Peyer's patch (tissue), 4 donors: ENCODE data around the gene TSPAN14. TPM values are rescaled to one million over a fixed set of nuclear protein-coding genes. Genes with fewer than 3 reads are reported as not detected.

Experiments
- DNase-seq, 3 donors: peaks; one replicate each; pipeline ENCODE4 v3.0.0-alpha.2; 2017 to 2019
- H3K27ac ChIP-seq, 4 donors: fragments of 200-600 bp; sonication (generic); one replicate each; pipeline ENCODE4 v1.5.1; 2016 to 2019
- H3K27me3 ChIP-seq, 2 donors: fragments of 200-600 bp; sonication (generic); one replicate each; pipeline ENCODE4 v1.5.1; 2019
- H3K36me3 ChIP-seq, 3 donors: fragments of 200-600 bp; sonication (generic); one replicate each; pipeline ENCODE4 v1.5.1; 2016 to 2019
- H3K4me1 ChIP-seq, 4 donors: fragments of 200-600 bp; sonication (generic); one replicate each; pipeline ENCODE4 v1.5.1; 2016 to 2019
- H3K4me3 ChIP-seq, 4 donors: fragments of 200-600 bp; sonication (generic); 1 replicate in 3 of 4; 2 replicates in 1 of 4; pipeline ENCODE4 v1.5.1; 2016 to 2019; ENCODE audit warnings: mild to moderate bottlenecking in 1 of 4
- H3K9me3 ChIP-seq, 4 donors: fragments of 200-600 bp; sonication (generic); one replicate each; pipeline ENCODE4 v1.5.1; 2016 to 2019; ENCODE audit warnings: mild to moderate bottlenecking in 1 of 4
- POLR2A ChIP-seq, 2 donors: fragments of 450-650 bp; IDR thresholded peaks; one replicate each; pipeline ENCODE4 v1.5.1; 2017; ENCODE audit warnings: antibody characterized with exemption in 2 of 2, mild to moderate bottlenecking in 2 of 2, moderate library complexity in 2 of 2
- total RNA-seq, 4 donors: library from RNA; depleted of rRNA; stranded (reverse); fragments of >200 nt; gene quantifications; one replicate each; pipeline ENCODE4 v1.1.0, GENCODE V29; 2016
- TF ChIP-seq, protein P1 (sequence below), 6 experiments: fragments of 450-650 bp in 4 of 6; fragments of 200-600 bp in 2 of 6; sonication (generic) in 1 of 6; IDR thresholded peaks; one replicate each; pipeline ENCODE4 v1.5.1; 2017 to 2019; ENCODE audit warnings: antibody characterized with exemption in 6 of 6, mild to moderate bottlenecking in 3 of 6, moderate library complexity in 1 of 6

The TSPAN14 gene
- total RNA-seq, 4 donors from 2014 or later: 51.2 to 72.0 (median 68.0) TPM

DNA sequence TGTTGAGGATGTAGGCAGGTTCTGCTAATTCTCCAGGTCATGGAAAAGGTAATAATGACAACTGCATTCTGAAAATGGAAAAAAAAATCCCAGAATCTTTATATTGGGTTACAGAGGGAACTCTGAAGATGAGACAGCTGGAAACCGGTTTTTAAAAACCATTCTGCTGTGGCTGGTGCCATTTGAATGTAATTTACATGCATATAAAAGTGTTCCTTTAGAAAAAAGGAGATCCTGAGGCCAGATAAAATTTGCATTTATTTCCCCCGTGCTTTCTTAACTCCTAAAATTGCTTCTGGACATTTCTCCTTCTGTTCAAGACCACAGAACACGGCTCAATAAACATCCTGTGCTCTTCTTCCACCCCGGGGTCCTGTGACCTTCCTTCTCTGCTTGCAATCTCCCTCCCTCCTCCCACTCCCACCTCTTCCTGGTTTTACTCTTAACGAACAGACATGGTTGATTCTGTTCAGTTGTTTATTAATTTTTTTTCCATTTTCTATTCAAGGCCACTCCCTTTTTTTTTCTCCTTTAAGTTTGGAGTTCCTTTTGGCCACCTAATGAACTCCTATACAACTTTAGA, 125.2 kb downstream of the TSPAN14 start:
- Histone ChIP-seq H3K9me3 (no peaks in the 10 kb centered on the region), H3K4me1 (no peaks in the 10 kb centered on the region), H3K36me3 (no peaks in the 10 kb centered on the region), H3K27ac (no peak overlapping the region), H3K4me3 (no peak overlapping the region), H3K27me3 (no peaks in the 10 kb centered on the region)
- TF ChIP-seq, protein P1, sequence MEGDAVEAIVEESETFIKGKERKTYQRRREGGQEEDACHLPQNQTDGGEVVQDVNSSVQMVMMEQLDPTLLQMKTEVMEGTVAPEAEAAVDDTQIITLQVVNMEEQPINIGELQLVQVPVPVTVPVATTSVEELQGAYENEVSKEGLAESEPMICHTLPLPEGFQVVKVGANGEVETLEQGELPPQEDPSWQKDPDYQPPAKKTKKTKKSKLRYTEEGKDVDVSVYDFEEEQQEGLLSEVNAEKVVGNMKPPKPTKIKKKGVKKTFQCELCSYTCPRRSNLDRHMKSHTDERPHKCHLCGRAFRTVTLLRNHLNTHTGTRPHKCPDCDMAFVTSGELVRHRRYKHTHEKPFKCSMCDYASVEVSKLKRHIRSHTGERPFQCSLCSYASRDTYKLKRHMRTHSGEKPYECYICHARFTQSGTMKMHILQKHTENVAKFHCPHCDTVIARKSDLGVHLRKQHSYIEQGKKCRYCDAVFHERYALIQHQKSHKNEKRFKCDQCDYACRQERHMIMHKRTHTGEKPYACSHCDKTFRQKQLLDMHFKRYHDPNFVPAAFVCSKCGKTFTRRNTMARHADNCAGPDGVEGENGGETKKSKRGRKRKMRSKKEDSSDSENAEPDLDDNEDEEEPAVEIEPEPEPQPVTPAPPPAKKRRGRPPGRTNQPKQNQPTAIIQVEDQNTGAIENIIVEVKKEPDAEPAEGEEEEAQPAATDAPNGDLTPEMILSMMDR (IDR thresholded peaks at IDR 0.05): no peak
- TF ChIP-seq POLR2A (IDR thresholded peaks at IDR 0.05): no peak
- DNase-seq: no peak

DNA sequence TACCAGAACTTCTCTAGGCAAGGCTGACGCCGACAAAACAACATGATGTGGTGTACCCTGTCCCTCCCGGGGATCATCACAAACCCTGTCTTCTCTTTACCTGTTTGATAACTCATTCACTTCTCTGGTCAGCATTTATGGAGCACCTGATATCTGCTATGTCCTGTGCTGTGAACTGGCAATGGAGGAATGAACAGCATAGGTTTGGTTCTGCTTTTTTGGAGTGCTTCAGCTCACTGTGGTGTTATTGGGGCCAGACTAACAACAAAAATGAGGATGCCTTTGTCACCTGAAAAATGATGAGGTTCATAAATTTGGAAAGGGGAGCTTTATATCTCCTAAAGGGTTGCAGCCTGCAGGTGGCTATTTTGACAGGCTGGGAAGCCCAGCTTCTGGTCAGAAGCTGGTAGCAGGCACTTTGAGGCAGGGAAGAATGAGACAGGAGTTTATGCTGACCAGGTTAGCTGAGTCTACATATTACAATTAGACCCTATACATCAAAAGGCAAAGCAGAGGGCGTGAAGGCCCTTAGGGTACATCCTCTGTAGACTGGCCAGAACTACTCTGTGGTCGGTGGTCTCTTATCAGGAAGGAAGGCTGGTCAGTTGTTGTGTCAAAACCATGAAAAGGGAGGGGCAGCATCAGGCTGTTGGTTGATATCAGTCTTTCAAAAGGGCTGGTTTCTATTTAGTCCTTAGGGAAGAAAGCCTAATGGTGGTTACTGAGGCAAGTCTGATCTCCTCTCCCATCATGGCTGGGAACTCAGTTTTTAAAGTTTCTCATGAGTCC, 125.9 kb downstream of the TSPAN14 start:
- TF ChIP-seq POLR2A (IDR thresholded peaks at IDR 0.05): no peak
- TF ChIP-seq, protein P1 (IDR thresholded peaks at IDR 0.05): no peak
- no peaks in the 10 kb centered on the region for H3K9me3 ChIP-seq
- H3K36me3 ChIP-seq: no peaks in the 10 kb centered on the region
- H3K4me1 ChIP-seq: no peaks in the 10 kb centered on the region
- H3K4me3 ChIP-seq: no peak overlapping the region
- no peaks in the 10 kb centered on the region for H3K27me3 ChIP-seq
- H3K27ac ChIP-seq: no peak overlapping the region
- DNase-seq: no peak

DNA sequence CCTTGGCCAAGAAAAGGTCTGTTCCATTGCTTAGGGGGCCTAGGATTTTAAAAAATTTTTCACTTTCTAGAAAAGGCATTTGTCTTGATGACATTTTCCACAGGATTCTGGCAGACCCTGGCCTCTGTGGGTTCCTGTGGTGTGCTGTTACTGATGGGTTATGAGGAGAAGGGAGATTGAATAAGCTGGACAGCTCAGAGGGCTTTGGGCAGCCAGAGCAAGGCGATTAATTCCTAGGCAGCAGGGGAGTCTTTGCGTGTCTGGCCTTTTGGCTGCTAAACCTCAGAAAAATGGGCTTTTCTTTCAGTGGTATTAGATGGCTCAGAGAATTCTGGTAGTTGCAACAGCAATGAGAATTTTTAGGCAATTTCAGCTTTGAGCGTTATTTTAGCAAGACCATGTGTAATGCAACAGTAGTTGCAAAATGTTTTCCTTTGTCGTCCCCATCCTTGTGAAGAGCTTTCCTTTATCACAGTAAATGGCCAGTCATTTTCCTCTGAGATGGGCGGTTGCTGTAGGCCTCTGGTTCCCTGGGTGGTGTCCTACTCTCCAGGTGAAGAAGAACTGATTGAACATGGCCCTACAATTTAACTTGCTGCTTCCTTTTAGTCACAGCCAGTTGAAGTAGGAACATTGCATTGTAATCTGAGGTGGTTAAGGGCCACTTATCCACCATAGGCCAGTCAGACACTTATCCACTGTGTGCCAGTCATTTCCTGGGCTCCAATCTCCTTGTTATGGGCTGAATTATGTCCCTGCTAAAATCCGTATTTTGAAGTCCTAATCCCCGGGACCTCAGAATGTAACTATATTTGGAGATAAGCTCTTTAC, 126.7 kb downstream of the TSPAN14 start:
- no peak for DNase-seq
- no peak overlapping the region for H3K4me3 ChIP-seq
- H3K27me3 ChIP-seq: no peaks in the 10 kb centered on the region
- H3K36me3 ChIP-seq: no peaks in the 10 kb centered on the region
- H3K9me3 ChIP-seq: no peaks in the 10 kb centered on the region
- H3K4me1 ChIP-seq: no peaks in the 10 kb centered on the region
- TF ChIP-seq POLR2A (IDR thresholded peaks at IDR 0.05): no peak
- TF ChIP-seq, protein P1 (IDR thresholded peaks at IDR 0.05): no peak
- no peak overlapping the region for H3K27ac ChIP-seq

DNA sequence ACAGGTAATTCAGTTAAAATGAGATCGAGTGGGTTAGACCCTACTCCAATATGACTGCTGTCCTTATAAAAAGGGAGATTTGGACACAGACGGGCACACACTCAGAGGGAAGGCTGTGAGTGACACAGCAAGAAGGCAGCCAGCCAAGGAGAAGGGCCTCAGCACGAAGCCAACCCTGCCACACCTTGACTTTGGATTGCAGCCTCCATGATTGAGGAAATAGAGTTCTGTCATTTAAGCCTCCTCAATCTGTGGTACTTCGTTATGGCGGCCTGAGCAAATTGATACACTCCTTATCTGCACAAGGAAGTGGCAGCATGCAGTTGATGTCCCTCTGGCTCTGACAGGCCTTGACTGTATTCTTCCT, 127.3 kb downstream of the TSPAN14 start:
- no peaks in the 10 kb centered on the region for H3K9me3 ChIP-seq
- H3K27ac ChIP-seq: no peak overlapping the region
- no peak for DNase-seq

DNA sequence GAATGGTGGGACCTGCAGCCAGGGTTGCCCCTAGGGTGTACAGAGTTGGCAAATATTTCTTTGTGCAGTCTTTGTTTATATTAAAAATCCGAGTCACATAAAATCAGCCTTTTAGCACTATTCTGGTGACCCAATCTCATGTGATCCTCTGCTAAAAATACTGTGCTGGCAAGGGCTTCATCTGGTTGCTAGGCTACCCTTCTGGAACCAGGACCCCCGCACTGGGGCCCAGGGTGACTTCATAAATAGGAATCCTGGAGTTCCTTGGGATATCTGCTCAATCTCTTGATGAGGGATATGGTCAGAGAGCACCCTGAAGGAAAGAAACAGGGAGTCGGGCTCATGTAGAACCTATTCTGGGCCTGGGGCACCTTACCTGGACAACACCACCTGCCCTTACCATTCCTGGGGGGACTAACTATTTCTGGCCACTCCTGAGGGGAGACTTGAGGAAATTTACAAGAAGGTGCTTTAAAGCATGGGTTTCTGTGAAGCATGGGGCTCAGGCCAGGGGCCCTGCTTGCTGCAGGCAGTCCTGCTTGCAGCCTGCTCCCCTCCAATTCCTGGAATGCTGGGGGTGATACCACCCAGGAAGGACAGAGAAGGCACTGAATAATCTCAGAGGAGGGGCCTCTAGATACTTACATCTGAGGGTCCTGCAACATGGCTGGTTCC, 128.3 kb downstream of the TSPAN14 start:
- TF ChIP-seq, protein P1 (IDR thresholded peaks at IDR 0.05): no peak
- TF ChIP-seq POLR2A (IDR thresholded peaks at IDR 0.05): no peak
- H3K36me3 ChIP-seq: no peaks in the 10 kb centered on the region
- DNase-seq: no peak
- no peaks in the 10 kb centered on the region for H3K4me1 ChIP-seq
- H3K4me3 ChIP-seq: no peak overlapping the region
- H3K27me3 ChIP-seq: no peaks in the 10 kb centered on the region
- no peak overlapping the region for H3K27ac ChIP-seq
- H3K9me3 ChIP-seq: no peaks in the 10 kb centered on the region

More for the DNA sequence above, 127.3 kb downstream of the TSPAN14 start:
- Histone ChIP-seq H3K4me3 (no peak overlapping the region), H3K4me1 (no peaks in the 10 kb centered on the region), H3K36me3 (no peaks in the 10 kb centered on the region), H3K27me3 (no peaks in the 10 kb centered on the region)
- TF ChIP-seq, protein P1 (IDR thresholded peaks at IDR 0.05): no peak
- no peak for TF ChIP-seq POLR2A (IDR thresholded peaks at IDR 0.05)
